ENCODE data around the gene CFHR3. TPM values are rescaled to one million over a fixed set of nuclear protein-coding genes. Genes with fewer than 3 reads are reported as not detected.
"Not testable (repeated sequence)": the region's sequence is repeated elsewhere in the genome, so short reads cannot be mapped to it uniquely, and the experiment has no call there.

Gene CFHR3
- total RNA-seq, 3 donors from 2014 or later = not detected

- no peaks in the 10 kb centered on the region for H3K4me1 ChIP-seq
- H3K4me3 ChIP-seq = no peak overlapping the region
- no peak overlapping the region for H3K27ac ChIP-seq
- H3K9me3 ChIP-seq = no peaks in the 10 kb centered on the region
- no peak for TF ChIP-seq POLR2AphosphoS5 (IDR thresholded peaks at IDR 0.05)
- TF ChIP-seq POLR2A (IDR thresholded peaks at IDR 0.05) = no peak
- TF ChIP-seq CTCF (IDR thresholded peaks at IDR 0.05) = no peak
- H3K36me3 ChIP-seq = no peaks in the 10 kb centered on the region
- no peaks in the 10 kb centered on the region for H3K27me3 ChIP-seq
- DNase-seq (ENCODE audit: low spot score in 2 of 2) = no peak
- intact Hi-C loops (cut with DNase I; ENCODE audit: low total_unique reads) = no loop called here
Measured at GRCh38 chr1:196779093-196779492, 4.5 kb downstream of the CFHR3 start.

- H3K36me3 ChIP-seq; H3K27me3 ChIP-seq; H3K4me3 ChIP-seq; H3K4me1 ChIP-seq; intact Hi-C loops (cut with DNase I; ENCODE audit: low total_unique reads); H3K9me3 ChIP-seq; H3K27ac ChIP-seq; DNase-seq (ENCODE audit: low spot score in 2 of 2): not testable (repeated sequence)
Measured at GRCh38 chr1:196791252-196791651, 16.6 kb downstream of the CFHR3 start.

GRCh38 chr1:196794103-196794502, 19.5 kb downstream of the CFHR3 start:
- H3K4me3 ChIP-seq; intact Hi-C loops (cut with DNase I; ENCODE audit: low total_unique reads); H3K9me3 ChIP-seq; DNase-seq (ENCODE audit: low spot score in 2 of 2); H3K27me3 ChIP-seq; H3K4me1 ChIP-seq; H3K27ac ChIP-seq; H3K36me3 ChIP-seq: not testable (repeated sequence)

- no peak for TF ChIP-seq CTCF (IDR thresholded peaks at IDR 0.05)
- TF ChIP-seq POLR2AphosphoS5 (IDR thresholded peaks at IDR 0.05) = no peak
- no peak for TF ChIP-seq POLR2A (IDR thresholded peaks at IDR 0.05)
- intact Hi-C loops (cut with DNase I; ENCODE audit: low total_unique reads) = no loop called here
- DNase-seq (ENCODE audit: low spot score in 2 of 2) = no peak
- Histone ChIP-seq H3K27ac (no peak overlapping the region), H3K4me1 (no peaks in the 10 kb centered on the region), H3K36me3 (no peaks in the 10 kb centered on the region), H3K4me3 (no peak overlapping the region), H3K27me3 (no peaks in the 10 kb centered on the region), H3K9me3 (no peaks in the 10 kb centered on the region)
Measured at GRCh38 chr1:196797891-196798290, 23.3 kb downstream of the CFHR3 start.

- H3K9me3 ChIP-seq; DNase-seq (ENCODE audit: low spot score in 2 of 2); H3K36me3 ChIP-seq; H3K27ac ChIP-seq; H3K27me3 ChIP-seq; H3K4me3 ChIP-seq; H3K4me1 ChIP-seq; intact Hi-C loops (cut with DNase I; ENCODE audit: low total_unique reads): not testable (repeated sequence)
Measured at GRCh38 chr1:196801920-196802319, 27.3 kb downstream of the CFHR3 start.

- H3K36me3 ChIP-seq = no peaks in the 10 kb centered on the region
- no peak overlapping the region for H3K4me3 ChIP-seq
- H3K27me3 ChIP-seq = no peaks in the 10 kb centered on the region
- H3K27ac ChIP-seq = no peak overlapping the region
- no peaks in the 10 kb centered on the region for H3K9me3 ChIP-seq
- DNase-seq (ENCODE audit: low spot score in 2 of 2) = no peak
- intact Hi-C loops (cut with DNase I; ENCODE audit: low total_unique reads) = no loop called here
- no peak for TF ChIP-seq POLR2AphosphoS5 (IDR thresholded peaks at IDR 0.05)
- no peak for TF ChIP-seq CTCF (IDR thresholded peaks at IDR 0.05)
- no peak for TF ChIP-seq POLR2A (IDR thresholded peaks at IDR 0.05)
- no peaks in the 10 kb centered on the region for H3K4me1 ChIP-seq
Measured at GRCh38 chr1:196808529-196809235, 34.0 kb downstream of the CFHR3 start.

- intact Hi-C loops (cut with DNase I; ENCODE audit: low total_unique reads); H3K4me1 ChIP-seq; H3K27ac ChIP-seq; H3K9me3 ChIP-seq; H3K36me3 ChIP-seq; DNase-seq (ENCODE audit: low spot score in 2 of 2); H3K4me3 ChIP-seq; H3K27me3 ChIP-seq: not testable (repeated sequence)
Measured at GRCh38 chr1:196817442-196817841, 42.8 kb downstream of the CFHR3 start.

- intact Hi-C loops (cut with DNase I; ENCODE audit: low total_unique reads); H3K9me3 ChIP-seq; H3K36me3 ChIP-seq; DNase-seq (ENCODE audit: low spot score in 2 of 2); H3K27ac ChIP-seq; H3K4me1 ChIP-seq; H3K27me3 ChIP-seq; H3K4me3 ChIP-seq: not testable (repeated sequence)
Measured at GRCh38 chr1:196819531-196819930, 44.9 kb downstream of the CFHR3 start, which contains the start of gene CFHR1. TSS of gene CFHR1 (plus strand) at chr1:196819731. CDS start at chr1:196819845, 114 bp downstream.

Measured in breast epithelium (tissue), 4 donors.